ENCODE measurements around the gene BCLAF3.

Gene BCLAF3

DNA sequence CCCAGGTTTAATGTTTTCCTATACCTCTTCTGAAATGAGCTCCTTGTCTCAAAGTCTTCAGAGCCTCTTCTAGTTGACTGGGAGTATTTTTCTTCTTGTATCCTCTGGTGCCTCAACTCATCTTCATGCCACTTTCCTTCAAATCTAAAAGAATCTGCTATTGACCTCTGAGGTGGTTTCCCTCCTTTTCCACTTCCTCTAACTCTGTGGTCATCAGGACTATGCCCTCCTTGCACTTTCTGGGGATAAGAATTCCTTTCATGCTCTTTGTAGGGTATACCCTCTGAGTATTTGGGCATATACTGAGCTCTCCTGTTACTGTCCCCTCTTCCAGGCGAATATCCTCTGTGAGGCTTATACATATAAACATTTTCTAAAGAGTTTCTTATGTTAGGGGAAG lies 24.8 kb downstream of the BCLAF3 start:
- no peak for DNase-seq (ENCODE audit: low spot score)

DNA sequence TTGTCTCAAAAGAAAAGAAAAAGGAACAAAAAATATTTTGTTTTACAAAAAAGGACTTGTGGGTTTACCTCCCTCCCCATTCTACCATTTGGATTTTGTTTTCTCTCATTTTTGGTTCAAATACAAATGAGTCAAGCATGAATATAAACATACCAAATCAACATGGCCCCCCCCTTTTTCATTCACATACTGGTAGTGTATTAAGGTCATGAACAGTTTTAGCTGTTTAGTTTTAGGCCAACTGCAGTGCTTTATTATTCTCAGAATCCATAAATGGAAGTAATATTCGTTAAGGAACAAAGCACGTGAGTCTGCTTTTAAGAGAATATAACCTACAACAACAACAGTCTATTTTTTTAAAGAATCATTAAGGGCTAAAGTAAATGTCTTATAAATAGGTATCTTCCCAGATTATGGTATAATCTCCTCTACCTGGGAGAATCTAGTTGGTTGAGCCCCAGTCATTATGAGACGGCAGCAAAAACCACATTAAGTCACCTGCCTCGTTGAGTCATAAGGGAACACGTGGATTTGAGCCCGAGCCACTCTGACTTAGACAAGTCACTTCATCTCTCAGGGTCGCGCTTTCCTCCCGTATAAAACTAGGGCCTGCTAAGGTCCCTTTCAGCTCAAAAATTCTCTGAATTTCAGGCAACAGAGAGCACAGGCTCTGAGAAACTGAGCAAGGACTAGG lies 26.7 kb downstream of the BCLAF3 start:
- DNase-seq (ENCODE audit: low spot score), result no peak

DNA sequence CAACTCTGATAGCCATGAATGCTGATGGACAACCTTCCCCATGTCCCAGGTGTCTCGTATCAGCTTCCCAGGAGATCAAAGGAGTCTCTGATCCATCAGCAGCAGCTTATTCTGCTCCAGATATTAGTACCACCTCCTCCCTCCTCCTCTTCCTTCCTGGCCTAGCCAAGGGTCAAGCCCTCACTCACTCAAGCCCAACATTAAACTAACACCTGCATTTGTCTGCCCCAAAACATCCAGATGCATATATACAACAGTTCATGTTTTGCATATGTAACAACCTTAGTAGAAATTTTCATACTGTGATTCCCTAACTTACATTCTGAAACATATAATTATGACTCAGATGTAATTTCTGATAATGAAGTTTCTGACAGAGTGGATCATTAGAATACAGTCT lies 29.9 kb downstream of the BCLAF3 start:
- no peak for DNase-seq (ENCODE audit: low spot score)

DNA sequence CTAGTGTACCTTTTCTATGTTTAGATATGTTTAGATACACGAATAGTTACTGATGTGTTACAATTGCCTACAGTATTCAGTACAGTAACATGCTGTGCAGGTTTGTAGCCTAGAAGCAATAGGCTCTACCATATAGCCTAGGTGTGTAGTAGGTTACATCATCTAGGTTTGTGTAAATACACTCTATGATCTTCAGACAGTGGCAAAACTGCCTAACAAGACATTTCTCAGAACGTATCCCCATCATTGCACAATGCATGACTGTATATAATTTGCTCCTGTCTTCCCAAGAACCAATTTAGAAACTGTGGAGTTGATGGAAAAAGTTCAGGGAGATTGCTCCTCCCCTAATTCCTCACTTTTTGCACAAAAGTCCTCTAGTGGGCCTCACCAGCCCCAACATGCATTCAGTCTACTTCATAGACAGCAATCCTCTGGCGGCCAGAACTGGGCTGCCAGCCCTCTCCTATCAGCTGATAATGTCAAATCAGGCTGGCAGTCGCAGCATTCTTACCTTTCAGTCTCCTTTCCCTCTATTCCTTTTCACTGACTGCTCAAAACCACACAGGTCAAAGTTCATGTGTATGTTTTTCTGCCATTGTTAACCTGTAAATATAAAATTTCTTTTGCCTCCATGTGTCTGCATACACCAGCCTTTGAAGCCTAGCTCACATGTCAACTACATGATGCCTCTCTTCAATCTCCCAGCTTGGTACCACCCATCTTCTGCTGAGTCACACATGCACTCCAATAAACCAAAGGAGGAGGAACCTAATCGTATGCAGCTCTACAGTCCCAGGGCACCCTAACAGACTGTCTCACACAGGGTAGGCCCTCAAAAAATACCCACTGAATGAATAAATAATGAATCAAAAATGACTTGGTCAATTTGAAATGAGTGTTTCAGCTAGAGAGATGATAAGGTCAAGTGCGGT lies 32.0 kb downstream of the BCLAF3 start:
- DNase-seq (ENCODE audit: low spot score), result no peak

DNA sequence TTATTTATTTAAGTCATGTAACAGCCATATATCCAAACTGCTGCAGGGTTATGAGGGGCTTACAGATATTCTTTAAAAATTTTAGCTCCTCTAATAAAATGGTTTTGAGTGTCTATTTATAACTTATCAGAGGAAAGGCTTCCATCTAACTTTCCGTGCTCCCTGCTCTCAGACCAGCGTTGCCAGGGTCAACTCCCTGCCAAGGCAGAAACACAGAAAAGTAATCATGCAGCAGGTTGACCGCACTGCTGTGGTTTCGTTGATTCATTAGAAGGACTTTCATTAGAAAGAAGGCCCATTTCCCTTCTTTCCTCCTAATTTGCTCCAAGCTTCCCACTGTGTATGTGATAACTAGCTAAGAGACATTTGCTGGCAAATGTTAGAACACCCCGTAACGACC lies 33.9 kb downstream of the BCLAF3 start:
- no peak for DNase-seq (ENCODE audit: low spot score)

DNA sequence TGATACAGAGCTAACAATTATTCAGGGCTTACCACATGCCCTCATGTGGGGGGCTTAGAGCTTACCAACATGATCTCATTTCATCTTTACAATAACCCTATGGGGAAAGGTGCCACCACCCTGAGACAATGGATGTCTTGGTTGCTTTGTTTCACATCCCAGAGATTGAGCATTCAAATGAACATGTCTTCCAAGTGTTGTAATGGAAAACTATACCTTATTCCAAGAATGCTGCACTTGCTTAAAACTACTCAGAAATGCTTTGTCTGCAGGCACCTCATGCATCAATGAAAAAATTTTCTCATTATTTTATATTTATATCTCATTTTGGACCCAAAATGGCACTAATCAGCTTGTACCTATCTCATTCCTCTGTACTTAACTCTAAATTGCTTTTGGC lies 34.6 kb downstream of the BCLAF3 start:
- no peak for DNase-seq (ENCODE audit: low spot score)

DNA sequence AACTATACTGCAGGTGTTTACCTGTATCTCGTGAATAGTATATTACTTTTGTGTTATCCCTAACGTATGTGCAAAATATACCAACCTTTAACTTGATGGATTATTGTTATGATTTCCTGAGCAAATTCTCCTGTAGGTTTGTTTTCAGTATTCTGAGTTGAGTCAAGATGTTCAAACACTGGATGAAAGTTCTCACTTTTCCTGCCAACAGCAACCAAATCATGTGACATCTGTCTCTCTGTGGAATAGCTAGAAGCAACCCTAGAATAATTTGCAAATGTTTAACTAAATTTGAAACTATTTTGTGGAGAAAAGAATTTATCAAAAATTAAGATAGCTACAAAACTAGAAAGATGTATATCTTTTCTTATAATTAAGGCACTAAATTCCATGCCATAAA lies 35.6 kb downstream of the BCLAF3 start:
- DNase-seq (ENCODE audit: low spot score), result no peak

DNA sequence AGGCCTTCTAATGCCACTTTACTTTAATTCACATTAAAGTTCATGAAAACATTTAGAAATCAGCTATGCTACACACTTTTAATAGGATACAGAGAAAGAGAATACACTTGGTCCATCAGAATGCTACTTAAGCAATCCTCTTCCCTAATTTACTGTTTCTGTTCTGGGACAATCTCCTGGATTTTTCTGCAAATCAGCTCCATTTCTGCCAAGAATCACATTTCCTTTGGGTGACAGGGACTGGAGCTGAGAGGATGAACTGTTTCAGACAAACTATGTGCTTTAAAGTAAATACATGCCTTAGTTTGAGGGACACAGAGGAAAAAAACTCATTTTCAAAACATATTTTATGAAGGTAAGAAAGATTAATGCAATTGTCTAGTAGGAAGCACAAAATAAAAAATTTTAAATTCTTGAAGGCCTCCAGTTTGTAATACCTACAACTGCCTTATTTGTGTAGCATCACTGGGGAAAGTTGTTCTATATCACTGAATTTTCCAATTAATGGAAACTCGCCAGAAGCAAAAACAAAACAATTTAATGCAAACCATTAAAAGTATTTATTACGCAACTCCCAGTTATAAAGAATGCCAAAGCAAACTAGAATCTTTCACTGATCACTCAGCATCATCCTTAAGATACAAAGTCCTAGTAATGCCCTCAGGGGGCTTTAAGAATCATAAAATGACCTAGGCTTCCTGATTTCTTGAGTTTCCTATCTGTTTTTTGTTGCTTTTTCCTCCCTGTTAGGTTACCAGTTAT lies 36.3 kb downstream of the BCLAF3 start:
- no peak for DNase-seq (ENCODE audit: low spot score)

DNA sequence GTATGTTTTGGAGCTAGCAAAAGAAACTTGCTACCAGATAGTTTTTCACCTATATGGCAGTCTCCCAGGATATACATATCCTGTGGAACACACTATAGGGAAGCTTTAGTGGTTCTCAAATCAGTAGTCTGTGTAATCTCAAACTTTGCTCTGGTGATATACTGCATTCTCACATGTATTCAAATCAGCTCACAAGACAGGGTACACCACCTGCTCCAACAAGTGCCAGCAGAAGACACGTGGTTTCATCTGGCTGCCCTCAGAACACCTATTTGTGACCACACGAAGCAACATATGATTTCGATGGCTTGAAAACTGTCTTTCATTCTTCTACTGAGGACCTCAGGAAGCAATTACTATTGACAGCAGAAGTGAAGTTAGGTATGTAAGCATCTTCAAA lies 37.7 kb downstream of the BCLAF3 start:
- no peak for DNase-seq (ENCODE audit: low spot score)

DNA sequence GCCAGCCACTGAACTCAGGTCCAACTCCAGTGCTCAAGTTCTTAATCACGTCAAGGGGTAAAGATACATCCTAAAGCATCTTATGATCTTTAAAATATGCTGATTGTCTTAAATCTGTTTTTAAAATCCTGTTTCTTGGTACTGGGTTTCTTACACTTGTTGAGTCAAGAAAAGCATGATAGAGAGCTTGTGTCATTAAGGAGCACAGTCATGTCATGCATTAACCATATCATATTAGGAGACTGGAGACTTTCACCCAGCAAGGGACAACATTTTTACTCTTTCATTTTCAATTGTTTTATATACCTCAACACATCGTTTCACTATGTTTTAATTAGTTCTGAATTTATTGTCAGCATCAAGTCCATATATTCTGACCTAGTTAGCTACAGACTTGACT lies 41.5 kb downstream of the BCLAF3 start:
- no peak for DNase-seq (ENCODE audit: low spot score)

DNA sequence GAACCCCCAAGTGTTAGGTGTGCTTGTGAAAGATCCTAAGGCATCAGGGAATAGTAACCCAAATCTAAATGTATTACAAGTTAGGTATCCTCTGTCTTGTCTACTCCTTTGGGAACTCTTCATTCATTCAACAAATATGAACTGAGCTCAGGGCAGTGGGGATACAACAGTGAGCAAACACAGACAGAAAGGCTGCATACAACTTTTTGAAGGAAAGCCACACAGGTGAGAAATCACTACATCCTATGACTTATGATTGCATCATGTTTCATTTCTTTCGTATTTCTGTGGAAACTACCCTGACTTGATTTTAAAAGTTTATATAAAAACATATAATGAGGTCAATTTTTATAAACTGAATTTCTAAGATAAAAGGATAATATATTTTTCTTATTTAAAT lies 43.2 kb downstream of the BCLAF3 start:
- DNase-seq (ENCODE audit: low spot score), result no peak

Data from HuH-7.5 (cell line).